Fibroblast of pulmonary artery (primary cell): ENCODE results near the gene MASTL.
A peak's percentile ranks its signal among the peaks of the same experiment; 100 is the strongest.

Source experiments
- DNase-seq: peaks from one replicate; pipeline ENCODE4 v3.0.0-alpha.2; 2010; ENCODE audit warnings: low read depth
- H3K4me3 ChIP-seq: replicated peaks from 2 replicates; pipeline ENCODE4 v1.5.1; 2011; ENCODE audit warnings: low read depth, mild to moderate bottlenecking, control low read depth, low read length, moderate library complexity
- CTCF ChIP-seq: IDR thresholded peaks from 2 replicates; pipeline ENCODE4 v1.5.1; 2011; ENCODE audit warnings: mild to moderate bottlenecking, control low read depth, low read length, inconsistent platforms; ENCODE audit errors: missing control alignments

The MASTL gene

GRCh38 chr10:27223964-27224363 lies 68.8 kb downstream of the MASTL start:
- no peak overlapping the region for H3K4me3 ChIP-seq
- peak; percentile 56 for TF ChIP-seq CTCF
- DNase-seq: peak; percentile 62

GRCh38 chr10:27225011-27225590 lies 69.9 kb downstream of the MASTL start:
- no peak for TF ChIP-seq CTCF
- H3K4me3 ChIP-seq: no peak overlapping the region
- DNase-seq: no peak

- no peak for TF ChIP-seq CTCF
- no peak overlapping the region for H3K4me3 ChIP-seq
- no peak for DNase-seq
Observed at GRCh38 chr10:27225642-27226257, 70.6 kb downstream of the MASTL start.

- no peak for DNase-seq
- no peak overlapping the region for H3K4me3 ChIP-seq
- no peak for TF ChIP-seq CTCF
Observed at GRCh38 chr10:27230022-27230421, 74.9 kb downstream of the MASTL start.

- no peak overlapping the region for H3K4me3 ChIP-seq
- no peak for DNase-seq
- no peak for TF ChIP-seq CTCF
Observed at GRCh38 chr10:27235706-27236105, 80.6 kb downstream of the MASTL start.
